GM18907 (cell line): ENCODE results near the gene SPTBN1.

Experiments
- ATAC-seq: cut with Tn5 transposase; IDR thresholded peaks from one replicate; pipeline ENCODE4 v1.9.1; 2021; ENCODE audit warnings: mild to moderate bottlenecking, moderate library complexity; ENCODE audit not compliant: unreplicated experiment

The SPTBN1 gene

DNA sequence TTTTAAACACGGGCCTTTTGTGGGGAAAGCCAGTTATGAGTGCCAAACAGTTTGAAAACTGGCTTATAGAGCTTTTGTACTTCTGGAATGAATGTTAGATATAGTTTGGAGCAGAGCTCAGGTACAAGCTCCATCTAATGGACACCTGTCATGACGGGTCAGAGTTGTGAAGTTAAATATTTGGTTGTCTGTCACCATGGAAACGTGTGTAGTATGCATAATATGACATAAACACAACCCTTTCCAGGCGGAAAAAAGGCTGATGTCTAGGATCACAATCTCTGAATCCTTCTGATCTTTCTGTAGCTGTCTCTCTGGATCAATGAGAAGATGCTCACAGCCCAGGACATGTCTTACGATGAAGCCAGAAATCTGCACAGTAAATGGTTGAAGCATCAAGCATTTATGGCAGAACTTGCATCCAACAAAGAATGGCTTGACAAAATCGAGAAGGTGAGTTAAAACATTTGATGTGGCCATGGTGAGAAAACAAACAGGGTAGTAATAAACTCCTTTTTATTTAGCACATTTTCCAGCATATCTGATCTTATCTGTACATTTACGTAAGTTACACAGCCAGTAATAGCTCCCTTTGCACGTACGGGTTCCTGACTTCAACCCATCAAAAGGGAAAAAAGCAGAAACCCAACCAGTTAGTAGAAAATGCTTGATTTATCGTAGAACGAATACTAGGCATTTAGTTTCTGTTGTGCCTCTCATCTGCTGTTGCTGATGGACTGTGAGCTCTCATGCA is 186.7 kb downstream of the SPTBN1 start:
- ATAC-seq = no peak

GRCh38 chr2:54644236-54644635 is 188.1 kb downstream of the SPTBN1 start:
- no peak for ATAC-seq

- ATAC-seq = no peak
These were observed 190.2 kb downstream of the SPTBN1 start for GRCh38 chr2:54646170-54646927.

DNA sequence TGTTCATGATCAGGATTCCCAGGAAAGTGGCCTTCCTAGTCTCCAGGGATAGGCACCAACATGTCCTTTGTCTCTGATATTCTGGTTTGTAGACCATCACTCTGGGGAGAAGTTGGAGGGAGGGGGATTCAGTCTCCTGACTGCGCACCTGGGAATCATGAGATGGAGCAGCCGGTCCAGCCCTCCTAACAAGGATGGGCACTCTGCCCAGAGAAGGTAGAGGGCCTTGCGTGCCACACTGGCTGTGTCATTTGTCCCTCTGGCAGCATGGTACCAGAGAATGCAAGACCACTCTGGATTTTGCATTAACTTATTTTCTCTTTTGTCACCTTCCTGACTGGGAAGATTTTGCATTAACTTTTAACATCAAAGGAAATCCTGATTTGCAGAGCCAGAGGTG is 192.1 kb downstream of the SPTBN1 start:
- ATAC-seq = no peak

- no peak for ATAC-seq
These were observed 193.1 kb downstream of the SPTBN1 start for GRCh38 chr2:54649191-54649590.

- no peak for ATAC-seq
These were observed 193.5 kb downstream of the SPTBN1 start for GRCh38 chr2:54649633-54650032.

DNA sequence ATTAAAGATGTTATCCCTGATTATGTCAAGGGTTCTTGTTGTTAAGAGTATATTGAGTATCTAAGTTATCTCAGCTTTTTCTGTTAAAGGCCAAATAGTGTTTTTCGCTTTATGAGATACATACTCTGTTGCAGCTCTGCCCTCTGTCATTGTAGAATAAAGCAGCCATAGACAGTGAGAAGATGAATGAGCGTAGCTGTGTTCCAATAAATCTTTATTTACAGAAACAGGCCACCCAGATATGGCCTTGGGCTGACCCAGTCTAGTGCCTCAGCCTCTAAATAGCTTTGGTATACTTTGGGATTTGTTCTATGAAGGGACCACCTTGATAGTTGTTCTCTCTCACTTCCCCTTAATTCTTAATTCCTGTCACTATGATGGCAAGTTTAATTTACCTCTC is 194.5 kb downstream of the SPTBN1 start:
- ATAC-seq = no peak

DNA sequence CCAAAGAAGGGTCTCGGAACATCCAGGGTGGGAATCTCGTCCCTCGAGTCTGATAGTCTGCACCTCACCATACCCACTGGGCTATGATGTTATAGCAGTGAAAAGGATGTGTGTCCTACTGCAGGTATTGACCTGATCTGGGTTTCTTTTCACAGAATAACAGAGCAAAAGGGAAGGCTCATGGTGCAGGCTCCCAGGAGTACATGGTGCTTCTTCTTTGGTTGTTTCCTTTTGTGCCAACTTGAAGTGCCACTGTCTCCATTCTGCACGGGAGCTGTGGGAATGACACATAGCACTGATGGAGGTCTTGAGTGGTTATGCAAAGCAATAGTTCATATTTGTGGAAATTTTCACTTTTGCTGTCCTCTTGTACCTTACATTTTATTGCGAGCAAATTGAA is 195.2 kb downstream of the SPTBN1 start:
- ATAC-seq = no peak

- ATAC-seq = peak; percentile 84
These were observed 196.4 kb downstream of the SPTBN1 start for GRCh38 chr2:54652540-54652939.

GRCh38 chr2:54653572-54654204 is 197.6 kb downstream of the SPTBN1 start:
- no peak for ATAC-seq

- no peak for ATAC-seq
These were observed 199.1 kb downstream of the SPTBN1 start for GRCh38 chr2:54655046-54655809.

GRCh38 chr2:54656863-54657262 is 200.7 kb downstream of the SPTBN1 start:
- no peak for ATAC-seq

GRCh38 chr2:54657664-54658083 is 201.5 kb downstream of the SPTBN1 start:
- ATAC-seq = peak; percentile 51

- no peak for ATAC-seq
These were observed 202.5 kb downstream of the SPTBN1 start for GRCh38 chr2:54658564-54659071.

GRCh38 chr2:54659527-54659926 is 203.4 kb downstream of the SPTBN1 start:
- no peak for ATAC-seq

GRCh38 chr2:54660752-54661151 is 204.6 kb downstream of the SPTBN1 start:
- no peak for ATAC-seq

DNA sequence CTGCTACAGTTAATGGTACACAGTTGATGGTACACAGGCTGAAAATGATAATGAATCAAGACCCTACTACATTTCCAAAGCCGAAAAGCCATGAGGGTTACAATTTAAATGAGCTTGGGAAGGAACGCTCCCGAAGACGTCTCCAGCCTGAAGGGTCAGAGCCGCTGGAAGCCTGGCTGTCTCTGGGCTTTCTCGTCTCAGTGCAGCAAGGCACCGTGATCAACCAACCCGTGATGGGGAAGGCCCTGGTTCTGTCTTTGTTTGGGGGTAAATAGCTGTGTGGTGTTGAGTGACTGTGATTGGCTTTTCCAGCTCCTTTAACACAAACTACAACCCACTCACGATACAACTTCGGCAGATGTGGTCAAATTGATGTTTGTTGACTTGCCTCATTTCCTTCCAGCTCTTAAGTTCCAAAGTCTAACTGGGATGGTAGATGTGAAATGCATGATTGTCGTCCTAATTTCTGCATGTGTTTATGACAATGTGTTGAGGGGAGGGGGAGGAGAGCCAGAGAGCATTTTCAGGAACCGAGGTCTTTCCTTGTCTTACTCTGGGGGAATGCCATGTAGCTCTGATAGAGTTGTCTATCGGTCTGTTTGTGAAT is 207.4 kb downstream of the SPTBN1 start:
- ATAC-seq = no peak

DNA sequence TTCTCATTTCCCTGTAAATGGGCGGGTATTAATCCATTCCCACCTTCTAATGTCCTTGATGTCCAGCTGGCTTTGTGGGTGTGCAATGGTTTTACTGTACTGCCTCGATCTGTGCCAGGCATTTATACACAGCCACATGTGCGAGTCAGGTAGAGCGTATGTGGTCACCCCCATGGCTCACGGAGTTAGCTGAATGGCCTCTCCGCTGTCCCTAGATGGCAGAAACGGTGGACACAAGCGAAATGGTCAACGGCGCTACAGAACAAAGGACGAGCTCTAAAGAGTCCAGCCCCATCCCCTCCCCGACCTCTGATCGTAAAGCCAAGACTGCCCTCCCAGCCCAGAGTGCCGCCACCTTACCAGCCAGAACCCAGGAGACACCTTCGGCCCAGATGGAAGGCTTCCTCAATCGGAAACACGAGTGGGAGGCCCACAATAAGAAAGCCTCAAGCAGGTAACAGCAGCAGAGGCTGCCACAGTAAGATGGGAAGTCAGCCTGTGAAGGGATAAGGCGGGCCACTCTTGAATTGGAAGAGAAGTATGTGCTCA is 208.2 kb downstream of the SPTBN1 start:
- no peak for ATAC-seq

DNA sequence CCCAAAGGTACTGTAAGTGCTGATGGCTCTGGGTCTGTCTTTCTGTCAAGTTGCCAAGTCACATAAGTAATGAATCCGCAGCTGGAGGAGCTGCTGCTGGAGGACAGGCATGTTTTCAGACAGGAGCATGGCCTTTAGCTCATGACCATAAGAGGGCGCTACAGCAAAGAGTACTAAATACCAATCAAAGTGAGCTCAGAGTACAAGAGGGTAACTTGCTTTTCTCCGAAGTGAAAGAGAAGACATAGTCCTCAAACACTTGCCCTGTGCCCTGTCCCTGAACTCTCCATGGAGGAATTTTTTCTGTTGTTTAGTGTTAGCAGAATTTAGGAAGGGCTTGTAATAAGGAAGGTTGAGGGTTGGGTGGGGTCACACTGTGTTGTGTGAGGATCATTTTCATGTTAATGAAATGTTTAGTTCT is 209.3 kb downstream of the SPTBN1 start:
- no peak for ATAC-seq

GRCh38 chr2:54666131-54666633 is 210.1 kb downstream of the SPTBN1 start:
- no peak for ATAC-seq
